Bronchial epithelial cell (primary cell): ENCODE results near the gene RAMP3. TPM values are rescaled to one million over a fixed set of nuclear protein-coding genes. Genes with fewer than 3 reads are reported as not detected.

Experiments used
- DNase-seq: peaks from one replicate; pipeline ENCODE4 v3.0.0-alpha.2; 2010; ENCODE audit warnings: low read depth
- FAIRE-seq: peaks from 2 replicates; lab custom pipeline; 2011; peaks lifted over from hg19 to GRCh38; lab: Jason Lieb, UNC
- H3K27me3 ChIP-seq: 2 replicates; pipeline ENCODE4 v1.5.1; 2011; ENCODE audit warnings: low read length; ENCODE audit not compliant: control insufficient read depth, insufficient read depth
- H3K36me3 ChIP-seq: 2 replicates; pipeline ENCODE4 v1.5.1; 2011; ENCODE audit warnings: low read length; ENCODE audit not compliant: control insufficient read depth, insufficient read depth
- H3K4me3 ChIP-seq: 2 replicates; pipeline ENCODE4 v1.5.1; 2011; ENCODE audit warnings: mild to moderate bottlenecking, low read depth, low read length, control low read depth
- CTCF ChIP-seq: IDR thresholded peaks from 2 replicates; pipeline ENCODE4 v1.5.1; 2011; ENCODE audit warnings: mild to moderate bottlenecking, moderate library complexity, low read length, control low read depth, inconsistent platforms; ENCODE audit not compliant: insufficient read depth, severe bottlenecking
- total RNA-seq: library from RNA; depleted of rRNA; stranded (reverse); fragments of >200 nt; gene quantifications from 2 replicates; pipeline ENCODE4 v1.2.1, GENCODE V29; 2014

Gene RAMP3
- total RNA-seq, 1 donor from 2014 or later: not detected

DNA sequence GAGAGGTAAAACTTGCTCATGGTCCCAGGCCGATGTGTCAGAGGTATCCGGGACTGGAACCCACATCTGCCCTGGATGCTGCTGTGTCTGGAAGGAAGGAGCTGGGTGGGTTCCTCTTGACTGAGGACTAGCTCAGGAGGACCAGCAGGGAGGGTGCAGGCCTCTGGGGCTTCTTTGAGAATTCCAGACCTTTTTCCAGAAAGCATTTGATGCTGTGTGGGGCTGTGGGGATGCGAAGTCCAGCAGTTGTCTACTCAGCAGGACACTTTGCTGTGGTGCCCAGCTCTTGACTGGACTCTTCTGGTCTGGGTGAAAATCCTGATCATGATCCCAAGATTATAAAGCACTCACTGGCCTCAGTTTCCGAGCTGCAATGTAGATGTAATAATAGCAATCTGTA lies 1.7 kb downstream of the RAMP3 start:
- peaks cover 4% of the 10 kb centered on the region for H3K27me3 ChIP-seq
- no peak for FAIRE-seq
- H3K4me3 ChIP-seq: no peak overlapping the region
- H3K36me3 ChIP-seq: no peaks in the 10 kb centered on the region
- DNase-seq: no peak
- TF ChIP-seq CTCF: no peak

DNA sequence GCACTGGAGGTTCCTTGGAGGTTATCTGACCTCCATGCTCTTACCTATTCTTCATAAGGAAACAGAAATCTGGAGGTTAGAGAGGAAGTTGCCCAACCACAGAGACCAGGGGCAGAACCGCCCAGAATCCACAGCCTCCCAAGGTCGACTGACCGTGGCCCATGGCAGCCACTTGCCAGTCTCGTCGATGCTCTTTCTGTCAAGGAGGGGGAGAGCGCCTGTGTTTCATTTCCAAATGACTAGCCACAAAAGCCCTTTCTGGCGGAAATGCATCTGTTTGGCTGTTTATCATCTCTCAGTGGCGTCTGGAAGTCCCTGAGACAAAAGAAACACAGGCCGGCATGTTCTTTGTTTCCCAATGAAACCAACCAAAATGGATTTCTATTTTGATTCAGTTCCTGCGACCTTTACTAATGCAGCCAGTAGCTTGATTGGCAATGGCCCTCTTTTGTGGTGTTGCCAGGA lies 2.9 kb downstream of the RAMP3 start:
- no peak overlapping the region for H3K4me3 ChIP-seq
- FAIRE-seq: no peak
- no peak for DNase-seq
- H3K27me3 ChIP-seq: peaks cover 4% of the 10 kb centered on the region
- TF ChIP-seq CTCF: no peak
- H3K36me3 ChIP-seq: no peaks in the 10 kb centered on the region

GRCh38 chr7:45161138-45161537 lies 3.5 kb downstream of the RAMP3 start:
- TF ChIP-seq CTCF: no peak
- H3K27me3 ChIP-seq: peaks cover 4% of the 10 kb centered on the region
- no peaks in the 10 kb centered on the region for H3K36me3 ChIP-seq
- FAIRE-seq: no peak
- no peak for DNase-seq
- H3K4me3 ChIP-seq: no peak overlapping the region

DNA sequence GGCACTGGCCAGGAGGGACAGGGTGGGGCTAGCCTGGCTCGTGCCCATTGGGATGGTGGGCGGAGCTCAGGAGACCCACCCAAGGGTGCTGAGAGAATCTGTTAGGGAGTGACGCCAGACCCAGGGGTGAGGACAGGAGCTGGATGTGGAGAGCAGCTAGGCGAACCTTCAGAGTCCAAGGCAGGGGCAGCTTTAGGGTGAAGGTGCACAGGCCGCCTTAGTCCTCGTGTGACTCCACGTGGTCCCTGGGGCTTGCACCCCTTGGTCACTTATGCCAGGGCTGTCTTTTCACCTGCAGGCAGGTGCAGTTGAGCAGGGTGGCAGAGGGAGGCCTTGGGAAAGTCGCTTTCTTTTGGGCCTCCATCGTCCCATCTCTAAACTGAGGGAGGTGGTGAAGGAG lies 4.3 kb downstream of the RAMP3 start:
- DNase-seq (no peak), FAIRE-seq (no peak)
- Histone ChIP-seq H3K27me3 (peaks cover 4% of the 10 kb centered on the region), H3K4me3 (no peak overlapping the region), H3K36me3 (no peaks in the 10 kb centered on the region)
- no peak for TF ChIP-seq CTCF

- Histone ChIP-seq H3K27me3 (peaks cover 2% of the 10 kb centered on the region), H3K4me3 (no peak overlapping the region), H3K36me3 (no peaks in the 10 kb centered on the region)
- TF ChIP-seq CTCF: no peak
- no peak for DNase-seq
- FAIRE-seq: no peak
These were observed 4.8 kb downstream of the RAMP3 start for GRCh38 chr7:45162311-45162845.
